ENCODE measurements around the gene ATXN10. TPM values are rescaled to one million over a fixed set of nuclear protein-coding genes. Genes with fewer than 3 reads are reported as not detected.

ATXN10 gene
- total RNA-seq, 4 donors from 2014 or later: 28.4 to 184 (median 66.3) TPM

- no peak for TF ChIP-seq POLR2A (IDR thresholded peaks at IDR 0.05)
- TF ChIP-seq CTCF (IDR thresholded peaks at IDR 0.05): no peak
- Histone ChIP-seq H3K27ac (no peak overlapping the region), H3K36me3 (peaks cover 0 to 12% (median 0%) of the 10 kb centered on the region in 3 donors), H3K27me3 (no peaks in the 10 kb centered on the region), H3K9me3 (no peaks in the 10 kb centered on the region), H3K4me1 (no peaks in the 10 kb centered on the region), H3K4me3 (no peak overlapping the region)
- no peak for DNase-seq
Measured at GRCh38 chr22:45722006-45722405, 50.4 kb downstream of the ATXN10 start.

GRCh38 chr22:45726081-45726480 lies 54.4 kb downstream of the ATXN10 start:
- no peaks in the 10 kb centered on the region for H3K27me3 ChIP-seq
- TF ChIP-seq CTCF (IDR thresholded peaks at IDR 0.05) (no peak), POLR2A (IDR thresholded peaks at IDR 0.05) (no peak)
- H3K4me3 ChIP-seq: no peak overlapping the region
- no peak for DNase-seq
- no peaks in the 10 kb centered on the region for H3K4me1 ChIP-seq
- H3K27ac ChIP-seq: no peak overlapping the region
- H3K36me3 ChIP-seq: peaks cover 0 to 7% (median 0%) of the 10 kb centered on the region in 3 donors
- H3K9me3 ChIP-seq: no peaks in the 10 kb centered on the region

- DNase-seq: no peak
- Histone ChIP-seq H3K4me3 (no peak overlapping the region), H3K27ac (no peak overlapping the region), H3K27me3 (no peaks in the 10 kb centered on the region), H3K4me1 (no peaks in the 10 kb centered on the region), H3K9me3 (no peaks in the 10 kb centered on the region), H3K36me3 (peaks cover 0 to 7% (median 0%) of the 10 kb centered on the region in 3 donors)
- TF ChIP-seq CTCF (IDR thresholded peaks at IDR 0.05) (no peak), POLR2A (IDR thresholded peaks at IDR 0.05) (no peak)
Measured at GRCh38 chr22:45731041-45731797, 59.6 kb downstream of the ATXN10 start.

- Histone ChIP-seq H3K36me3 (peaks cover 0 to 7% (median 0%) of the 10 kb centered on the region in 3 donors), H3K4me3 (no peak overlapping the region), H3K27me3 (no peaks in the 10 kb centered on the region), H3K9me3 (no peaks in the 10 kb centered on the region), H3K4me1 (no peaks in the 10 kb centered on the region), H3K27ac (no peak overlapping the region)
- no peak for DNase-seq
- peak in 1 of 6 experiments; percentile 4 for TF ChIP-seq CTCF (IDR thresholded peaks at IDR 0.05)
- no peak for TF ChIP-seq POLR2A (IDR thresholded peaks at IDR 0.05)
Measured at GRCh38 chr22:45731798-45732495, 60.3 kb downstream of the ATXN10 start.

- H3K27ac ChIP-seq: no peak overlapping the region
- peaks cover 0 to 18% (median 0%) of the 10 kb centered on the region in 3 donors for H3K36me3 ChIP-seq
- no peaks in the 10 kb centered on the region for H3K4me1 ChIP-seq
- no peak overlapping the region for H3K4me3 ChIP-seq
- H3K9me3 ChIP-seq: no peaks in the 10 kb centered on the region
- TF ChIP-seq CTCF (IDR thresholded peaks at IDR 0.05): no peak
- no peak for TF ChIP-seq POLR2A (IDR thresholded peaks at IDR 0.05)
- DNase-seq: no peak
- no peaks in the 10 kb centered on the region for H3K27me3 ChIP-seq
Measured at GRCh38 chr22:45735273-45735672, 63.6 kb downstream of the ATXN10 start.
